Esophagus mucosa (tissue), 1 donor: ENCODE results near the gene GLCCI1. TPM values are rescaled to one million over a fixed set of nuclear protein-coding genes. Genes with fewer than 3 reads are reported as not detected.
A peak's percentile ranks its signal among the peaks of the same experiment; 100 is the strongest.

Source experiments
- ATAC-seq: fragments of 200-7000 bp; cut with Tn5 transposase; one replicate; pipeline ENCODE4 v1.9.1; 2020
- total RNA-seq: library from RNA; stranded (reverse); gene quantifications from one replicate; pipeline ENCODE4 v1.2.4, GENCODE V29; 2023
- donor health status: DM: yes; HTN: yes; CAD: no.

Gene GLCCI1
- total RNA-seq, 1 donor from 2014 or later = 2.7 TPM

DNA sequence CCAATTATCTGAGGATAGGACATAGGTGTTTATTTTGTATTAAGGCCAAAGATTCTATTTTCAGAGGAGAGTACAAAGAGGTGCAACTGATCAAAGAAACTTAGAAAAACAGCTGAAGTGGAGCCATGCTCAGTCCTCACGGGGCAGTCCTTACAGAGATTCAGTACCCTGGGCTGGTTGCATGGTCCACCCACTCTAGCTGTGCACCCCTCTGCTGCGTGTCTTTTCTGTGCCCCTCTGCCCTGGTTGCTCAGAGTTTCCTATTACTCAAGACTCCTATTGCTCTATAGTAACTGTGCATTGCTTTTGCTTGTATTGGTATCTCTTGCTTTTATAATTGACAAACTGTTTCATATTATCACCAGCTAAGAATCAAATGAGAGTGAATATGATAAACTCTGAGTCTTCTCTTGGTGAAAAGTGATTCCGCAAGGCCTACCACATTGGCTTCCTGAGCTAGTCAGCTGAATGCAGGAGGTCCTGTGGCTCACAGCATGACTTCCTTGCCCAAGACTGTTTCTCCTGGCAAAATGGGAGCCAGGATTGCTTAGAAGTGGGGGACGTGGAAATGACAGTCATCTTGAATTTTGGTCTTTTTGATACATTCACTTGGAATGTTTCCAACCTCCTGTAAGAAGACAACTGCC lies 137.0 kb downstream of the GLCCI1 start:
- ATAC-seq = no peak

DNA sequence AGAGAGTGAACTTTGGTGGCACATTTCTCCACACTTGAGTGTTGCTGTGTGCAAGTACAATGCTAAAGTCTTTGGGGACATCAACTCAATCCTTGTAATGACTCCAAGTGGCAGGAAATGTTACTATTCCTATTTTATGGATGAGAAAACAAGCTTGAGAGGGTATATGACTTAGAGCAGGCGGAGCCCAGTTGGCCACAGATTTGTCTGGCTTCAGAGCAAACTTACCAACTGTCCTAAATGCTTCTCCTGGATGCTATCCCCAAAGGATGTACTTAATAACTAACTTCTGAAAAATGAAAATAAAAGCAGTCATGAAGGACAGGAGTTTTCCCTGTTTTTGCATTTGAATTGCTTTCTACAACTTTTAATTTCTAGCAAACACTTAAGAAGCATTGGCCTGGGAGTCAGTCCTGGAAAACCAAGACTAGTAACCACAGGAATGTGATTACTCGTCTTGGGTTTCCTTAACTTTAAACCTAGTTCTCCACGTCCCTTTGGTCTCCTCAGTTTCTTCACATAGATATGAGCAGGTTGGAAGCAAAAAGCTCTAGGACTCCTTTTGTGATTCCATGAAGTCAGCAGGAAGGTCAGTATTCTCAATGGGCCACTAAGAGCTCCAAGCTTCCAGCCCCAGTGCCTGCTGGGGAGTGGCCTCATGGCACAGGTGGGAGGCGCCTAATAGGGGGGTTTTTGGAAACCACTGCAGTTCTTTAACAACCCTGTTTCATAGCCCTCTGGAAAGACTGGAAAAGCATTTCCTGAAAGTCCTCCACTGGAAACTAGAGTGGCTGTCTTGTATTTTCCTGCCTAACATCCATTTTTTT lies 140.8 kb downstream of the GLCCI1 start:
- ATAC-seq = no peak

DNA sequence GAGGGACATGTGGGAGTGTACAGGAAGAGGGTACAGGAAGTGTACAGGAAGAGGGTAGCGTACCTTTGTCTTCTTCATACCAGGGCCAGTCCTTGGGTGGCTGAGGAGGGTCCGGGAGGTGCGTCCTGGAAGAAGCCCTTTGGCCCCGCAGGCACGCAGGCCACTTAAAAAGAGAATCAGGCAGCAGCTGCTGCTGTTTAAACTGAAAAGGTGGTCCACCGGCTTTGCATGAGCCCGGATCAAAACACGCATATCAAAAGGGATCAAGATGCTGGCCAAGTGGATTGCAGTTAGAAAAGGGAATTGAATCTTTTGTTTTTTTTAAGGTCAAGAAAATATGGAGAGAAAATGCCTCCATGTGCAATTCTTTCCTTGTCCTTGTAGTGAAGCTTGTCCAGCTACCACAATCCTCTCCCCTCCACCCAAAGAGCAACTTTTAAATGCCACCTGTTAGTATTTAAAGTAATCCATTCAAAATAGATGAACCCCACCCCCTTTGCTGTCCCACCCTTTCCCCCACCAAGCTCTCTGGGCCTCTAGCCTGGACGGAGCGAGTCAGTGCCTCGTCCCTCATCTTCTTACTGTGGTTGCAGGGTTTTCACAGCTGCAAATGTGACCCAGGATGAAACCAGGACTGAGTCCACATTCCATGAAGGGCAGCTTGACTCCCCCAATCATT lies 142.8 kb downstream of the GLCCI1 start:
- no peak for ATAC-seq

DNA sequence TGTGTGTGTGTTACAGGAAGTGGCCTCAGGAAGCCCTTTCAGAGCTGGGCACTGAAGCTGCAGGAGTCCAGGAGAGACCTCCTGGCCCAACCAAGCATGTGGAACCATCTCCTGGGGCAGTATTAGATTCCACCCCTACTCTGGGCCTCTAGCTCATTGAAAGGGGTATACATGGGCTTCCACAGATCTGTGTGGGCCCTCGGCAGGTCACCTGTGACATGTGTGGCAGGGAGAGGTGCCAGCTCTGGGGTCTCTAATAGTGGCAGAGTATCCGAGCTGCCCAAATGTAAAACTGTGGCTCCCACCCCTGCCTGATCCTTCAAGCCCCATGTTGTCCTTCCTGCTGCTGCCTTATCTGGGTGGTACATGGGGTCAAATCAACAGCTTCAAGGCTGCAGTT lies 144.1 kb downstream of the GLCCI1 start:
- no peak for ATAC-seq

DNA sequence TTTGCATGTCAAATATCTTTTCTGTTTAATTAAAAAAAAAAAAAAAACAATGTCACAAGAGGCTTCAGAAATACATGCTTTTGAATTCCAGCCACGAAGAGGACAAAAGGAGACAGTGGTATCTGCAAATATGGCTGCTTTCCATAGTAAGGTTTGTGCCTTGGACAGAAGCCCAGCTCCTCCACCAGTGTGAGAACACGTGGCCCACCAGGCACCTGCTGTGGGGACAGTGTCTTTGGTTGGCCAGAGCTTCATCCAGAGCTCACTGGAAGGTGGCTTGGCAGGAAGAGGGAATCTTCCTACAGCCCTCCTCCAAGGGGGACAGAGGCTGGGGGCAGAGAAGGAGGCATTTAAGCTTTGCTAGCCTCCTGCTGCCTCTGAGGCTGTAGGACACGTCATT lies 144.6 kb downstream of the GLCCI1 start:
- ATAC-seq = no peak

DNA sequence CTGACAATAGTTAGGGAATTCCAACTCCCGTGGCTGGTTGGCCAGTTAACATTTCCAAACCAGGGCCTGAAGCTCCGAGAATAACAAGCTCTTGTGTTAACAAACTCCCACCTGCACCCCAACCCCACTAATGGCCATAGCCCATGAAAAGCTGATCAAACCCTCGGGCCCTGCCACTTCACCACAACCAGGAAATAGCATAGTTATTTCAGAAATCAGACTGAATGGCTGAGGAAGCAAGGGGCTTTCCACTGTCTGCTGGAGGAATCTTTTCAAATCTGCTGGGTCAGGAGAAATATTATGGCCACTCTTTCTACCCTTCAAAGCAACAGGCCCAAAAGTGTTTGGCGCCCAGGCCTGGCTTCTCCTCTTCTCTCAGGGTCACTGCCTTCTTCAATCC lies 145.6 kb downstream of the GLCCI1 start:
- no peak for ATAC-seq

DNA sequence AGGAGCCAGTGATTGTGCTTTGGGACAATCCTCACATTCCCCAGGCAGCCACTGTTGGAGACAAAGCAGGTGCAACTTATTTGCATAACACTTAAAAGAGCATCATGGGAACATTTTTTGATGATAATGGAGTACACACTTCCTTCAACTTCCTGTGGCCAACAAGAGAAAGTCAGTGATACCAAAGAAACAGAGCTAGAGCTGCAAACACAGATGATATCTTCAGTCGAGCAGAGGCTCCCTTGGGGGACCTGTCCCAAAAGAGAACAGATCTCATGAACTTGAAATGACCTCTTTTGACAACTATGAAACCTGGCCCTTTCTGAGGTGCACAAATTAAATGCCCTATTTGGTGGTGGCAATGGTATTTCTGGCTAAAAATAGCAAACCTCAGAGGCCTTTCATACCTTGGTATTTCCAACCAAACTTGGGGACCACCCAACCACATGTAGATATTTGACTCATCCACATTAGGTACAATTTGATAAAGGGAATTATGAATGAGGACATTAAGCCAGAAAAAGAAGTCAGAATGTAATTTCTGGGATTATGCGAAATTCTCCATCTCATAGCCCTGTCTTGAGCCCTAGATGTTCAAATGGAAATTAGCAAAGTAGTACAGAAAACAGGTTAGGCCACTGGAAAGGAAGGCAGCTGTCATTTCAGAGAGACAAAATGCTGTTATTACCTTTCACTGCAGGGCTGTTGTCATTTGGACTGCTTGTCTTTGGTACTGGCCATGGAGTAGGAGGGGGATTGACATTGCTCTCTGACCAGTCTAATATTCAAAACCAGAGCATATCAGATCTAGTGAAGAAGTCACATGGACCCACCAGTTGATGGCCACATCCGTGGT lies 147.2 kb downstream of the GLCCI1 start:
- no peak for ATAC-seq

DNA sequence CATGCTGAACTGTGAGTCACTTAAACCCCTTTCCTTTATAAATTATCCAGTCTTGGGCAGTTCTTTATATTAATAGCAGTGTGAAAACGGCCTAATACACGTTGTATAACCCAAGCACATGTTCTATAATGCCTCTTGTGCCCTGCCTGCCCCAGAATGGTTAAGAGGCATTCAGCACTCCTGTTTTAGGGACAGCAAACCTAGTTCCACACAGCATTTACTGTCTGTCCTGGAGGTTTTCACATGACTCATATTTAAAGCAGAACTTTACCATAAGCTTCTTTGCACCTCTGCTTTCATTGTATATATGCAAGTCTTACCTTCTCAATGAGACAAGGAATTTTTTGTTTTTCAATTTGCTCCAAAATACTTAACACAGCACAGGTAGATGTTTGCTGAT lies 148.6 kb downstream of the GLCCI1 start:
- no peak for ATAC-seq

DNA sequence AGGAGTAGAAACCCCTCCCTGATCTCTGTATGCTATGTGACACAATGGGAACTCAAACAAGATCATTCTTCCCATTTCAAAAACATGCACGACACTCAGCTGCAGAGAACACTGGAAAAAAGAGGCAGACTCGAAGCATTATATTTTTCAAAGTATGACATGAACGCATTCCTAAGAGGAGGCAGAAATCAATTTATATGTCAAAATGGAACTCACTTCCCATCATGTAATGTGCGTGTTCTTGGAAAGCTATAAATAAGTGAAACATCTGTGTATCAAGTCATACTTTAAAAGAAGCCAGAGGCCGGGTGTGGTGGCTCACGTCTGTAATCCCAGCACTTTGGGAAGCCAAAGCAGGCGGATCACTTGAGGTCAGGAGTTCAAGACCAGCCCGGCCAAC lies 150.7 kb downstream of the GLCCI1 start:
- ATAC-seq = no peak

DNA sequence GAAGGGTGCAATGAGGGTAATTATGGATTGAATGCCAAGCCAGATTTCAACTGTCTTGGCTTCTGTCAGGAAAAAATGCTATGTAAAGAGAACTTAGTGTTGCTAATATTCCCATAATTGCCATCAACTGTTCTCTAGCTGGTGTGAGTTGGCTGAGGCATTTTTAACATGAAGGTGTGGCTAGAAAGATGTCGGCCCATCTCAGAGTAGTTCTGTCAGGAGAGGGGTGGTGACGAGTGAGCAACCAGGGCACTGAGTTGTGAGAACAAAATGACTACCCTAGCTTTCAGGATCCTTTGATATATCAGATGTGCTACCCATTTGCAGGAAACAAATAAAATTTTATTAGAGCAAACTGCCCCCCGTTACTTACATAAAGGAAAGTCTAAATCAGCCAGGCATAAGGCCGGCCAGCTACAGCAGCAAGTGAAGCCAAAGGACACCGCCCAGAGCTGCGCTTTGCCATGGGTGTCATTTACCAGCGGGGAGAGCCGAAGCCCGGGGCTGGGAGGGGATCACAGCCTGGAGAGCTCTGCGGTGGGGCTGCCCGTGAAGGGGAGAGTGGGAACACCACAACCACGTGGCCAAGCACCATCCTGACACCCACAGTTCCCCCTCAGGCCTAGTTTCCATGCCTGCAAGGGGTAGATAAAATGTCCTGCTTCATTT lies 151.9 kb downstream of the GLCCI1 start:
- ATAC-seq = no peak

DNA sequence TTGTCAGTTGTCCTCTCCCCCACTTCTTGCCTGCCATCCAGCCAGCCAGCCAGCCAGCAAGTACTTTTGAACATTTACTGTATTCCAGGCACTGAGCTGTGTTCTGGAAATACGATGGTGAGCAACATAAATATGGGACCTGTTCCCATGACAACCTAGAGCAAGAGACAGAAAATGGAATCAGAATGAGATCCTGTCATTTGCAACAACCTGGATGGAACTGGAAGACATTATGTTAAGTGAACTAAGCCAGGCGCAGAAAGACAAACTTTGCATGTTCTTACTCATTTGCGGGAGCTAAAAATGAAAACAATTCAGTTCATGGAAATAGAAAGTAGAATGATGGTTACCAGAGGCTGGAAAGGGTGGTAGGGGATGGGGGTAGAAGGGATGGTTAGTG lies 152.6 kb downstream of the GLCCI1 start:
- ATAC-seq = no peak

DNA sequence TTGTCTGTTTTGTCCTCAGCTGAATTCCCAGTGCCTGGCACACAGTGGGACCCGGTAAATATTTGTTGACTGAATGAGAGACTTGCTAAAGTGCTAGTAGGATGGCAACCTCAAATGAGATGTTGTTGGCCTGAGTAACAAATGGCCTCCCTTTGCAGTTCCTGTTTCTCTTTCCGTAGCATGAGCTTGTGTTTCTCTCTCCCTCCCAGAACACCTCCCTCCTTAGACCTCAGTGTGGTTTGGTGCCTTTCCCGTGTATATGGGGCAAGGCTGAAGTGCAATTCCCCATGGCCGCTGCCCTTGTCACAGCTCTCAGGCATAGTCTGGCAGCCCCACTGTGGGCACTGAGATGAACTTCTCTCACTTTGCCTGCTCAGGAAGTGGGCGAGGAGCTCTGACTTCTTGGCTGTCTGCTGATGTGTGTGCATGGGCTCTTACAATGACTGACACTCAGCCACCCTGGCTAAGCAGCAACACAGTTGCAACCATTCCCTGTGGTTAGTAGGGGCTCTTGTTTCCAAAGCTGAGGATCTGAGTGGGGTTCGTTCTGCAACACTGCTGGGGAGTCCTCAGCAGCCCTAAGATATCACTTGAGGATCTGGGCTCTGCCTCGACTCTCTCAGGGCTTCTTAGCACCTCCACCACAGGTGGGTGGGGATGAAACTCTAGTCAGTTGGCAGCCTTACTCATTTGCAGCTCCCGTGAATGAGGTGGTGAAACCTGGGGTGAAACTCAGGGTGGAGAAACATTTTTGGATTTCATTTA lies 157.3 kb downstream of the GLCCI1 start:
- ATAC-seq = peak; percentile 62

DNA sequence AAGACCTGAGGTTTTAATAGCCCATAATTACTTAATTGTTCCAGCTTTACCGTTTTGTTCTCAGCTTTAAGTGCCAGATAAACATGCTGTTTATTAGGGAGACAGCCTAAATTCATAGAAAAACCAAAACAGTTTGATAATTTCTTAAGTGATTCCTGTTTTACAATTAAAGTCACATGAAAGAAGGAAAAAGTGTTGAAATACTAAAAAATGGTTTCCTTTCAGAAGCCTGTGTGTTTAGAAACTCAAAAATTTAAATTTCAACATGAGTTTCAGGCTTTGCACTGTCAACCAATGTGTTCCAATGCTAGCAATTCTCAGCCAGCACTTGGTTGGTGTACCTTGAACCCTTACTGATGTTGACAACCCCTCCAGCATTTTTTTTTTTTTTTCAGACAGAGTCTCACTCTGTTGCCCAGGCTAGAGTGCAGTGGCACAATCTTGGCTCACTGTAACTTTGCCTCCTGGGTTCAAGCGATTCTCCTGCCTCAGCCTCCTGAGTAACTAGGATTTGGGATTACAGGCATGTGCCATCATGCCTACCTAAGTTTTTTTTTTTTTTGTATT lies 158.1 kb downstream of the GLCCI1 start:
- ATAC-seq = no peak

DNA sequence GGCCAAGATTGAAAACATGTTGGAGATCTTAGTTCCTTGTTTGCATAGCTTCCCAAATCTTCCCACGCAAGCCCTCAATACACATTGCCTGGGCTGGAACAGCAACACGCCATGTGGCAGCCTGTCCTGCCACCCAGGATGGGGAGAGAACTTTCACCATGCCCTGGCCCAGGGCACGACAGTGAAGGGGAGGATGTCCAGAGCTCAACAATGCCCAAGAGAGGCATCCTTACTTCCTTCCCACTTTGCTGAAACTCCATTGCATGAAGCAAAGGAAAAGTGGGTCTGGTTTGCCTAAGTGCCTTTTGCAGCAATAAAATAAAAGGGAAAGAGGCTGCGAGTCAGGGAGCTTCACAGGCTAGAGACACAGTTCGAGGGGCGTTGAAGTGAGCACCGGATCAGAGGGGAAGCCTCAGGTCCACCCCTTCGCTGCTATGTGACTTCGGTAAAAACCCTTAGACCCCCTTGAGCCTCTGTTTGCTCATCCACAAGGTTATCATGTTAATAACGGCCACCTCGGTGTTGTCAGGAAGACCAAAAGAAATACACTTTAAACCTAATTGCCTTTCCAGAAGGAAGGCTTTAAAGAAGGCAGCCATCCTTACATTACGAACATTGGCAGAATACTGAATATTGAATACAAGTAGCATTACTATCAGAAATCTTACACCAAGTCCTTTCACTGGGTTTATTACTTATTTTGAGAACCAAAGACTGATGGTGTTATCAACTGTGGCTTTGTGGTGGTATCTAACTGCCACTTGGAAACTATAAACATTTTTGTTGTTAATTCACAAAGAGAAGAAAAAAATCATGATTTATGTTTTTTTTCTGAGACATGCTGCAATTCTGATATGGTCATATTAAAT lies 160.1 kb downstream of the GLCCI1 start:
- ATAC-seq = no peak

DNA sequence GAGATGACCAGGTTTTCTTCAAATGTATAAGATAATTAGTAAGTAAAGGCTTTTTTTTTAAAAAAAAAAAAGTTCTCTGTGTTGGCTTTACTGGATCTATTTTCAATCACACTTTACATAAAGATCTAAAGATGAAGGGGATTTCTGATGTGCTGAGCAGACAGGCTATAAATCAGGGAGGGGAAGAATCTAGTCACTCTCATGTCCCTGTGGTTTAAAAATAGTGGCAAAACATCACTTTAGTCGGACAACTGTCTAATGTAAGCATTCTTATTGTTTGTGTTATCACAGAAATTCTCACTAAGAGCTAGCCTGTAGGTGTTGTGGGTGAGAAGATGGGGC lies 160.7 kb downstream of the GLCCI1 start:
- no peak for ATAC-seq

DNA sequence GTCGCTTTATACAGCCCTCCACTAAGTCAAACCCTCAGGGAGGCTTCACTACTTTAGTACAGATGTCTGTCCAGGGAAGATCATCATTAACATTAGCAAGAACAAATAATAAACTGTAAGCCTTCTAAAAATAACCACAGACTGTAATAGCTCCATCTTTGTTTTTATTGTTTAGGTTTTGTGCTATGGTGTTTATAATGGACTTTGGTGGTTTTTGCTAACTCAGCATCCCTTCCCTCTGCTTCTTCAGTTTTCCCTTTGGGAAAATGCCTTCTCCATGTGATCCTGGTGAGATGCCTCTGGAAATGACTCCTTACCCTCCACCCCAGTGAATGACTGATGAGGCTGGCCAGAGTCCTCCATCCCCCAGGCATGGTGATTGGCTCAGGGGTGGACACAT lies 162.1 kb downstream of the GLCCI1 start:
- no peak for ATAC-seq

DNA sequence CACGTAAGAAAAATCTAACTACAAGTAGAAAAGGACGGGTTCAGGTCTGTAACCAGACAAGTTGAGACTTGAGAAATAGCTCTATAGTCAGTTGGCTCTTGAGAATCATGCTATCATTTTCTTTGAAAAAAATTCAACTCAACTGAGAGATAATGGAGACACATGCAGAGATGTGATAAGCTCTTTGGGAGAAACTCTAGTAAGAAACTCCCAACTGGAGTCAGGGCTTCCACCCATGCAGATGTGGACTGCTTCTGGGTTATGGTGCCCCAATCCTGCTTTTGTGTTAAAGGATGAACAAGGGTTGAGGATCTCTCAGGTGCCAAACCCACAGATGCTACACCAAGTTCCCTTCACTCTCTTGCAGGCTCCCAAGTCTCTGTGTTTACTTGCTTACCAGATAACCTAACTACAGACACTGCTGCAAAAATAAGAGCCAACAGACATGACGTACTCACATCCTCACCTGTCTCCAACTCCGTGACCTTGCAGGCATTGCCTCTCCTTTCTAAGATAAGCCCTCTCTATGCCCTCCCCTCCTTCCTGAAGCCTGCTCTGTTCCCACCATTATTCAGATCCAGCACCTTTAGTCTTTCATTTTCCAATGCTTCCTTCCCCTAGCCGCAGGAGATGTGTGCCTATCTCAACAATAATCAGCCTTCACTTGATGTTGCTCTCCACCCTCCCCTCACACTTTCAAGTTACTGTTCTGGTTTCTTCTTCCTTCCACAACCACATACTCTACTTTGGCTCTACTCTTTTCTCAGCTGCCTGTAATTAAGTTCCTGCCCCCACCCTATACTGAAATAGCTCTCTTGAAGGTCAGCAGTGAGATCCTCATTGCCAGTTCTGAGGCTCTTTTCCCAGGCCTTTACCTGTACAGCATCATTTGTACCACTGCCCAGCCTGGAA lies 163.4 kb downstream of the GLCCI1 start:
- peak; percentile 28 for ATAC-seq

DNA sequence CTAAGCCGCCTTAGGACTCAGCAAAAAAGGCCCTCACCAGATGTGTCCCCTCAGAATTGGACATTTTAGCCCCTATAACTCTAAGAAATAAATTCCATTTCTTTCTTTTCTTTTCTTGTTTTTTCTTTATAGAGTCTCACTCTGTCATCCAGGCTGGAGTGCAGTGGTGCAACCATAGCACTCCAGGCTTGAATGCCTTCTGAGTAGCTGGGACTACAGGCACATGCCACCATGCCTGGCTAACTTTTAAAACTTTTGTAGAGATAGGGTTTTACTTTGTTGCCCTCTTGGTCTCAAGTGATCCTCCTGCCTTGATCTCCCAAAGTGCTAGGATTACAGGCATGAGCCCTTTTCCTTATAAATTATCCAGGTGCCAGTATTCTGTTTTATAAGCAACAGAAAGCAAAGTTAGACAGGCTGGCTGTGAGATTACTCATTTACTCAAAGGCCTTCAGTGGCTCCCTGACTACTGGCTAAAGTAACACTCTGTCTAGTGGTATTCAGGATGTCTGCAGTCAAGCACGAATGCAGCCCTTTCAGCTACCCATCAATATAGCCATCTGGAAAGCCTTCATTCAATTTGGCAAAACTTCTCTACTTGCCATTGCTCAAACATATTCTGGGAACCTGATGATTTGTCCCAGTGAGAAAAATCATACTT lies 164.7 kb downstream of the GLCCI1 start:
- ATAC-seq = no peak
